Activated CD8-positive, alpha-beta memory T cell treated with anti-CD3 and anti-CD28 coated beads for 1 hour (primary cell): ENCODE results near the gene VIPAS39.
A peak's percentile ranks its signal among the peaks of the same experiment; 100 is the strongest.

ENCODE experiments used
- DNase-seq, 2 donors: peaks; one replicate each; pipeline ENCODE4 v3.0.0-alpha.2; 2020; ENCODE audit warnings: low read depth in 1 of 2; ENCODE audit errors: extremely low read depth in 1 of 2

VIPAS39 gene

GRCh38 chr14:77406718-77407117 lies 50.7 kb downstream of the VIPAS39 start:
- no peak for DNase-seq

- DNase-seq = no peak
Observed at GRCh38 chr14:77406086-77406485, 51.3 kb downstream of the VIPAS39 start.

- no peak for DNase-seq
Observed at GRCh38 chr14:77403768-77404167, 53.6 kb downstream of the VIPAS39 start.

- no peak for DNase-seq
Observed at GRCh38 chr14:77400216-77400615, 57.2 kb downstream of the VIPAS39 start.

- DNase-seq = no peak
Observed at GRCh38 chr14:77390188-77390587, 67.2 kb downstream of the VIPAS39 start.

- DNase-seq = no peak
Observed at GRCh38 chr14:77378701-77379100, 78.7 kb downstream of the VIPAS39 start.

- no peak for DNase-seq
Observed at GRCh38 chr14:77377502-77377844, 79.9 kb downstream of the VIPAS39 start.

GRCh38 chr14:77376771-77377501 lies 80.5 kb downstream of the VIPAS39 start, which contains the start of the genes SAMD15 and TMED8:
SAMD15 (plus strand) TSS chr14:77377379; CDS start chr14:77377419, 40 bp downstream.
TMED8 (minus strand) TSS chr14:77377094; CDS start chr14:77377053, 41 bp downstream.
- peak; percentile 57 to 71 for DNase-seq
